GM12878 (cell line): Measurements from ENCODE around the gene GRIK3. TPM values are rescaled to one million over a fixed set of nuclear protein-coding genes. Genes with fewer than 3 reads are reported as not detected.

Experiments used
- ATAC-seq: fragments of 200-7000 bp; cut with Tn5 transposase; 3 replicates; pipeline ENCODE4 v1.9.1; 2020; ENCODE audit warnings: mild to moderate bottlenecking, moderate library complexity
- BruUV-seq: library from RNA; stranded (reverse); fragments of 400-500 nt; replicated peaks from 2 replicates; lab custom pipeline; 2021; lab: Mats Ljungman, UMichigan
- CTCF ChIA-PET: fragments of 300-600 bp; sonication (Branson Sonifier 250); formaldehyde crosslinking; extraction: SDS; loops from one replicate; lab custom pipeline; 2021; ENCODE audit warnings: inconsistent platforms; lab: Yijun Ruan, JAX
- POLR2A ChIA-PET: fragments of 350-600 bp; formaldehyde crosslinking; extraction: SDS; loops from one replicate; lab custom pipeline; 2021; ENCODE audit warnings: inconsistent platforms; lab: Charles Lee
- RAD21 ChIA-PET: fragments of 300-600 bp; sonication (Branson Sonifier 250); formaldehyde crosslinking; loops from one replicate; lab custom pipeline; 2023; ENCODE audit warnings: antibody characterized with exemption; ENCODE audit not compliant: unreplicated experiment; lab: Charles Lee
- SMC1A ChIA-PET: fragments of 300-600 bp; sonication (Branson Sonifier 250); formaldehyde crosslinking; loops from one replicate; lab custom pipeline; 2023; ENCODE audit not compliant: unreplicated experiment, uncharacterized antibody; lab: Charles Lee
- DNase-seq: peaks from one replicate; pipeline ENCODE4 v3.0.0-alpha.2; 2011; ENCODE audit warnings: low read depth, low spot score
- FAIRE-seq: peaks from 3 replicates; lab custom pipeline; 2011; peaks lifted over from hg19 to GRCh38; lab: Jason Lieb, UNC
- H2AFZ ChIP-seq: 2 replicates; pipeline ENCODE4 v1.6.0; 2011; ENCODE audit warnings: low read depth, low read length, control low read depth; ENCODE audit not compliant: control insufficient read depth
- H3K27ac ChIP-seq: 2 replicates; pipeline ENCODE4 v1.5.1; 2011; ENCODE audit warnings: control low read depth; ENCODE audit not compliant: control insufficient read depth, insufficient read depth
- H3K27me3 ChIP-seq, 2 experiments: replicated peaks in 1 of 2; 2 replicates each; pipeline versions ENCODE4 v1.6.0 to v1.6.1; 2011; ENCODE audit warnings: low read length in 1 of 2; ENCODE audit not compliant: control insufficient read depth in 2 of 2, insufficient read depth in 2 of 2
- H3K36me3 ChIP-seq, 2 experiments: 2 replicates each; pipeline ENCODE4 v1.5.1; 2011; ENCODE audit warnings: low read length in 1 of 2; ENCODE audit not compliant: control insufficient read depth in 2 of 2, insufficient read depth in 2 of 2
- H3K4me1 ChIP-seq: 2 replicates; pipeline ENCODE4 v1.6.1; 2011; ENCODE audit warnings: mild to moderate bottlenecking, low read length, moderate library complexity, mixed read lengths; ENCODE audit not compliant: control insufficient read depth, insufficient read depth
- H3K4me2 ChIP-seq: 2 replicates; pipeline ENCODE4 v1.6.0; 2011; ENCODE audit warnings: control low read depth; ENCODE audit not compliant: control insufficient read depth, insufficient read depth
- H3K4me3 ChIP-seq: fragments of 200-600 bp; sonication (generic); 2 replicates; pipeline ENCODE4 v1.5.1; 2016
- H3K79me2 ChIP-seq: 2 replicates; pipeline ENCODE4 v1.6.0; 2011; ENCODE audit warnings: low read length; ENCODE audit not compliant: control insufficient read depth, insufficient read depth
- H3K9ac ChIP-seq: 2 replicates; pipeline ENCODE4 v1.8.0; 2011; ENCODE audit warnings: low read length, control low read depth, mixed read lengths; ENCODE audit not compliant: control insufficient read depth, insufficient read depth
- H3K9me3 ChIP-seq: replicated peaks from 3 replicates; pipeline ENCODE4 v1.5.1; 2011; ENCODE audit warnings: mild to moderate bottlenecking, low read length; ENCODE audit not compliant: control insufficient read depth, insufficient read depth
- H4K20me1 ChIP-seq: 2 replicates; pipeline ENCODE4 v1.6.0; 2011; ENCODE audit not compliant: control insufficient read depth, insufficient read depth
- WGBS: methylation state at CpG from one replicate; pipeline ENCODE4 v1.1.6; 2016; ENCODE audit warnings: low lambda C conversion rate; ENCODE audit not compliant: insufficient replicate concordance, insufficient coverage; ENCODE audit errors: missing lambda C conversion rate; 5-methylcytosine and 5-hydroxymethylcytosine counted together
- in situ Hi-C: fragments of 300-500 bp; cut with MboI; formaldehyde crosslinking; loops from 9 replicates; pipeline ENCODE4 v1.14.3; 2018; ENCODE audit warnings: mixed read lengths
- intact Hi-C: fragments of 100-400 bp; cut with micrococcal nuclease; formaldehyde crosslinking; loops from one replicate; pipeline ENCODE4 v1.14.2; 2022; ENCODE audit not compliant: unreplicated experiment
- polyA plus RNA-seq, 11 experiments: library from polyadenylated mRNA; depleted of rRNA in 4 of 11; unstranded in 6 of 11; stranded (reverse) in 5 of 11; fragments of >200 nt; fragmentation: Nextera tagmentation in 4 of 11; fragmentation: Illumina TruSeq in 1 of 11; extraction: Ambion mirVana in 4 of 11; extraction: Trizol in 1 of 11; gene quantifications; 1 replicate in 1 of 11; 2 replicates in 10 of 11; pipeline versions ENCODE4 v1.2.1 to v1.2.3, GENCODE V29; 2011 to 2016; ENCODE audit warnings: inconsistent platforms in 2 of 11, missing spikeins in 2 of 11, low read depth in 1 of 11
- total RNA-seq, 4 experiments: library from RNA; depleted of rRNA in 3 of 4; stranded (reverse); fragments of >200 nt in 3 of 4; fragmentation: Illumina TruSeq in 1 of 4; extraction: Trizol in 1 of 4; gene quantifications; 2 replicates each; pipeline versions ENCODE4 v1.2.1 to v1.2.3, GENCODE V29; 2013 to 2021
- TF ChIP-seq, protein P1 (sequence below): fragments of 450-650 bp; IDR thresholded peaks from 2 replicates; pipeline ENCODE4 v1.6.1; 2016; ENCODE audit warnings: mild to moderate bottlenecking, moderate library complexity, borderline replicate concordance

GRIK3 gene
- total and polyA plus RNA-seq, 10 of the 15 experiments (the other 5 are each of a cell fraction or from before 2014, with no cell fraction given): not detected

DNA sequence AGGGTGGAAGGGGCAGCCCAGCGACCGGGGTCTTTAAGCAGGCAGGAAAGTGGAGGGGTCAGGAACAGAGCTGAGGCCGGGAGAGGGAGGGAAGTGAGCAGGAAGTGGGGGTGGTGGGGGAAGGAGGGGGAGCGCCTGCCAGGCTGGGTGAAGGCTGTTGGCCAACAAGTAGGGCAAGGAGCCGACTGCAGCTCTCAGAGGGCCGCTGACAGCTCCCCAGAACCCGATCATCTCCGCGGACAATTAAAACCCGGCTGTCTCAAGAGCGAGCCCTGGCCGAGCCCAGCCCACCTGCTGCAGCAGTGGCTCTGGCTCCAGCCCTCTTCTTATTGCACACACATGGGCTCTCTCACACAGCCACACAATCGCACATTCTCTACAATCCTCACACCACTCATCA, 51.6 kb downstream of the GRIK3 start:
- Histone ChIP-seq H4K20me1 (no peaks in the 10 kb centered on the region), H3K79me2 (no peaks in the 10 kb centered on the region), H3K9me3 (no peaks in the 10 kb centered on the region), H3K4me2 (no peak overlapping the region), H3K4me1 (no peaks in the 10 kb centered on the region), H3K4me3 (no peak overlapping the region), H3K36me3 (no peaks in the 10 kb centered on the region), H3K27me3 (no peaks in the 10 kb centered on the region; a peak in 2 of 4 replicates), H3K27ac (no peak overlapping the region), H2AFZ (no peak overlapping the region), H3K9ac (no peak overlapping the region)
- in situ Hi-C loops (no loop called here), intact Hi-C loops (no loop called here)
- WGBS: 23% methylated on average over 10 of the region's 13 CpGs
- RAD21 ChIA-PET: no interaction called here
- DNase-seq (no peak), FAIRE-seq (no peak), ATAC-seq (no peak)
- POLR2A ChIA-PET: no interaction called here
- no TSS peak for BruUV-seq
- SMC1A ChIA-PET: no interaction called here
- CTCF ChIA-PET: no interaction called here
- TF ChIP-seq, protein P1, sequence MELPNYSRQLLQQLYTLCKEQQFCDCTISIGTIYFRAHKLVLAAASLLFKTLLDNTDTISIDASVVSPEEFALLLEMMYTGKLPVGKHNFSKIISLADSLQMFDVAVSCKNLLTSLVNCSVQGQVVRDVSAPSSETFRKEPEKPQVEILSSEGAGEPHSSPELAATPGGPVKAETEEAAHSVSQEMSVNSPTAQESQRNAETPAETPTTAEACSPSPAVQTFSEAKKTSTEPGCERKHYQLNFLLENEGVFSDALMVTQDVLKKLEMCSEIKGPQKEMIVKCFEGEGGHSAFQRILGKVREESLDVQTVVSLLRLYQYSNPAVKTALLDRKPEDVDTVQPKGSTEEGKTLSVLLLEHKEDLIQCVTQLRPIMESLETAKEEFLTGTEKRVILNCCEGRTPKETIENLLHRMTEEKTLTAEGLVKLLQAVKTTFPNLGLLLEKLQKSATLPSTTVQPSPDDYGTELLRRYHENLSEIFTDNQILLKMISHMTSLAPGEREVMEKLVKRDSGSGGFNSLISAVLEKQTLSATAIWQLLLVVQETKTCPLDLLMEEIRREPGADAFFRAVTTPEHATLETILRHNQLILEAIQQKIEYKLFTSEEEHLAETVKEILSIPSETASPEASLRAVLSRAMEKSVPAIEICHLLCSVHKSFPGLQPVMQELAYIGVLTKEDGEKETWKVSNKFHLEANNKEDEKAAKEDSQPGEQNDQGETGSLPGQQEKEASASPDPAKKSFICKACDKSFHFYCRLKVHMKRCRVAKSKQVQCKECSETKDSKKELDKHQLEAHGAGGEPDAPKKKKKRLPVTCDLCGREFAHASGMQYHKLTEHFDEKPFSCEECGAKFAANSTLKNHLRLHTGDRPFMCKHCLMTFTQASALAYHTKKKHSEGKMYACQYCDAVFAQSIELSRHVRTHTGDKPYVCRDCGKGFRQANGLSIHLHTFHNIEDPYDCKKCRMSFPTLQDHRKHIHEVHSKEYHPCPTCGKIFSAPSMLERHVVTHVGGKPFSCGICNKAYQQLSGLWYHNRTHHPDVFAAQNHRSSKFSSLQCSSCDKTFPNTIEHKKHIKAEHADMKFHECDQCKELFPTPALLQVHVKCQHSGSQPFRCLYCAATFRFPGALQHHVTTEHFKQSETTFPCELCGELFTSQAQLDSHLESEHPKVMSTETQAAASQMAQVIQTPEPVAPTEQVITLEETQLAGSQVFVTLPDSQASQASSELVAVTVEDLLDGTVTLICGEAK: no peak
